OCI-LY3 (cell line): Measurements from ENCODE around the gene RBFOX1.

Experiments
- CTCF ChIP-seq: fragments of 200-600, 300-600 bp; sonication (generic); IDR thresholded peaks from 2 replicates; pipeline ENCODE4 v1.5.1; 2014; ENCODE audit warnings: antibody characterized with exemption, low read length, low read depth
- EZH2phosphoT487 ChIP-seq: fragments of 200-600 bp; shearing (Covaris generic); IDR thresholded peaks from 2 replicates; pipeline ENCODE4 v1.6.1; 2018; ENCODE audit warnings: antibody characterized with exemption, mixed run types, low read depth

GRCh38 chr16:7736138-7736665, 403.6 kb downstream of the RBFOX1 start:
- TF ChIP-seq CTCF: no peak
- TF ChIP-seq EZH2phosphoT487: no peak
